K562 (cell line): ENCODE data around the gene ZNF74. TPM values are rescaled to one million over a fixed set of nuclear protein-coding genes. Genes with fewer than 3 reads are reported as not detected.

Experiments used
- BRD4 ChIP-seq: fragments of 200-600 bp; sonication (generic); IDR thresholded peaks from 2 replicates; pipeline ENCODE4 v1.6.1; 2017; ENCODE audit warnings: inconsistent platforms
- CBX5 ChIP-seq: IDR thresholded peaks from 2 replicates; pipeline ENCODE4 v1.6.1; 2014; ENCODE audit warnings: low read depth, borderline replicate concordance
- DIDO1 ChIP-seq: fragments of 450-650 bp; IDR thresholded peaks from 2 replicates; pipeline ENCODE4 v1.6.1; 2016; ENCODE audit warnings: low read depth, missing biosample characterization, missing genetic modification characterization
- GABPA ChIP-seq: fragments of 200-800 bp; sonication (Bioruptor generic); conservative IDR thresholded peaks from 2 replicates; pipeline ENCODE4 v1.6.1; 2016; ENCODE audit warnings: low read depth, missing genetic modification characterization, missing compliant biosample characterization
- GABPB1 ChIP-seq: sonication (generic); formaldehyde crosslinking; IDR thresholded peaks from 2 replicates; pipeline ENCODE4 v1.8.0; 2022; ENCODE audit warnings: mild to moderate bottlenecking, missing genetic modification reagents
- GTF2F1 ChIP-seq: IDR thresholded peaks from 2 replicates; pipeline ENCODE4 v1.6.1; 2011; ENCODE audit warnings: low read depth, low read length, improper control_type of control experiment
- HDAC2 ChIP-seq: fragments of 450-650 bp; IDR thresholded peaks from 2 replicates; pipeline ENCODE4 v1.6.1; 2016; ENCODE audit warnings: mild to moderate bottlenecking
- HES1 ChIP-seq: fragments of 450-650 bp; IDR thresholded peaks from 2 replicates; pipeline ENCODE4 v1.6.1; 2016; ENCODE audit warnings: low read depth, mild to moderate bottlenecking, moderate library complexity
- KAT2B ChIP-seq: IDR thresholded peaks from one replicate; pipeline ENCODE4 v1.6.1; 2012; ENCODE audit warnings: low read depth, mild to moderate bottlenecking, control low read depth, inconsistent platforms, low read length, moderate library complexity
- MIER1 ChIP-seq: fragments of 450-650 bp; IDR thresholded peaks from 2 replicates; pipeline ENCODE4 v1.6.1; 2016; ENCODE audit warnings: antibody characterized with exemption, mild to moderate bottlenecking, low read depth
- NFYB ChIP-seq: IDR thresholded peaks from 2 replicates; pipeline ENCODE4 v1.6.1; 2011; ENCODE audit warnings: mild to moderate bottlenecking, moderate library complexity; ENCODE audit not compliant: insufficient read length; ENCODE audit errors: extremely low read depth
- RBBP5 ChIP-seq: fragments of 200-600 bp; sonication (generic); IDR thresholded peaks from 2 replicates; pipeline ENCODE4 v1.6.1; 2012; ENCODE audit warnings: borderline replicate concordance, mild to moderate bottlenecking, low read length, control low read depth, inconsistent platforms; ENCODE audit not compliant: insufficient read depth, poor library complexity, severe bottlenecking
- RCOR1 ChIP-seq, 2 experiments: IDR thresholded peaks; 2 replicates each; pipeline ENCODE4 v1.6.1; 2012; ENCODE audit warnings: low read depth in 2 of 2, low read length in 2 of 2, borderline replicate concordance in 1 of 2, improper control_type of control experiment in 1 of 2
- SAFB ChIP-seq: fragments of 200-400 bp; formaldehyde crosslinking; IDR thresholded peaks from 2 replicates; pipeline ENCODE4 v1.6.1; 2017; ENCODE audit warnings: low read depth, low read length, borderline replicate concordance
- SLC30A9 ChIP-seq: fragments of 250-450 bp; sonication (Bioruptor Pico); IDR thresholded peaks from 2 replicates; pipeline ENCODE4 v1.8.0; 2022; ENCODE audit warnings: mild to moderate bottlenecking, moderate library complexity
- SNRNP70 ChIP-seq: fragments of 200-400 bp; formaldehyde crosslinking; optimal IDR thresholded peaks from 2 replicates; pipeline ENCODE3; 2017; ENCODE audit warnings: low read depth, low read length
- SP1 ChIP-seq: sonication (generic); formaldehyde crosslinking; IDR thresholded peaks from 2 replicates; pipeline ENCODE4 v1.8.1; 2022; ENCODE audit warnings: mild to moderate bottlenecking, missing genetic modification reagents
- STAG1 ChIP-seq: sonication (generic); formaldehyde crosslinking; IDR thresholded peaks from 2 replicates; pipeline ENCODE4 v1.5.0; 2020; ENCODE audit warnings: missing genetic modification reagents, borderline replicate concordance
- TSC22D4 ChIP-seq: fragments of 450-650 bp; IDR thresholded peaks from 2 replicates; pipeline ENCODE4 v1.6.1; 2016; ENCODE audit warnings: missing genetic modification characterization, missing biosample characterization, control low read depth
- ZBTB11 ChIP-seq, 3 experiments: fragments of 200-800 bp in 1 of 3; fragments of 250-450 bp in 1 of 3; fragments of 450-650 bp in 1 of 3; sonication (Bioruptor Pico) in 1 of 3; sonication (Bioruptor generic) in 1 of 3; formaldehyde crosslinking in 1 of 3; IDR thresholded peaks; 2 replicates each; pipeline versions ENCODE4 v1.6.1 to v1.8.0; 2016 to 2022; ENCODE audit warnings: mild to moderate bottlenecking in 2 of 3, missing genetic modification characterization in 2 of 3, missing compliant biosample characterization in 1 of 3, moderate library complexity in 1 of 3
- ZBTB9 ChIP-seq: fragments of 450-650 bp; formaldehyde crosslinking; IDR thresholded peaks from 2 replicates; pipeline ENCODE4 v1.4.0; 2020; ENCODE audit warnings: mild to moderate bottlenecking, moderate library complexity
- ZNF124 ChIP-seq: sonication (generic); formaldehyde crosslinking; IDR thresholded peaks from 2 replicates; pipeline ENCODE4 v1.8.1; 2022; ENCODE audit warnings: missing genetic modification reagents
- ZNF175 ChIP-seq: fragments of 200-800 bp; sonication (Bioruptor generic); IDR thresholded peaks from 2 replicates; pipeline ENCODE4 v1.6.1; 2016; ENCODE audit warnings: low read depth, mild to moderate bottlenecking, missing genetic modification characterization, missing compliant biosample characterization
- ZNF311 ChIP-seq: fragments of 250-450 bp; sonication (Bioruptor Pico); IDR thresholded peaks from 2 replicates; pipeline ENCODE4 v1.4.0; 2020; ENCODE audit warnings: mild to moderate bottlenecking, moderate library complexity
- ZNF408 ChIP-seq: fragments of 250-450 bp; sonication (Bioruptor Pico); IDR thresholded peaks from 2 replicates; pipeline ENCODE4 v1.4.0; 2020; ENCODE audit warnings: low read depth, mild to moderate bottlenecking, moderate library complexity
- ZNF780A ChIP-seq: fragments of 250-450 bp; sonication (Bioruptor Pico); IDR thresholded peaks from 2 replicates; pipeline ENCODE4 v1.5.0; 2021; ENCODE audit warnings: mild to moderate bottlenecking
- polyA plus RNA-seq, 8 experiments: library from polyadenylated mRNA; depleted of rRNA in 4 of 8; stranded (reverse) in 5 of 8; unstranded in 3 of 8; fragments of >200 nt; fragmentation: Nextera tagmentation in 2 of 8; fragmentation: Illumina TruSeq in 1 of 8; extraction: Ambion mirVana in 2 of 8; extraction: Trizol in 1 of 8; gene quantifications; 2 replicates each; pipeline versions ENCODE4 v1.2.1 to v1.2.3, GENCODE V29; 2011 to 2014; ENCODE audit warnings: inconsistent platforms in 1 of 8, missing spikeins in 1 of 8
- total RNA-seq, 7 experiments: library from RNA; depleted of rRNA in 6 of 7; stranded (reverse); fragments of >200 nt in 6 of 7; fragmentation: Illumina TruSeq in 2 of 7; extraction: Trizol in 2 of 7; gene quantifications; 2 replicates each; pipeline versions ENCODE4 v1.2.1 to v1.2.3, GENCODE V29; 2011 to 2021; ENCODE audit warnings: low replicate concordance in 1 of 7

ZNF74 gene
- total and polyA plus RNA-seq, 9 of the 15 experiments (the other 6 are each of a cell fraction or from before 2014, with no cell fraction given), result 2.4 to 53.5 (median 31.5) TPM

DNA sequence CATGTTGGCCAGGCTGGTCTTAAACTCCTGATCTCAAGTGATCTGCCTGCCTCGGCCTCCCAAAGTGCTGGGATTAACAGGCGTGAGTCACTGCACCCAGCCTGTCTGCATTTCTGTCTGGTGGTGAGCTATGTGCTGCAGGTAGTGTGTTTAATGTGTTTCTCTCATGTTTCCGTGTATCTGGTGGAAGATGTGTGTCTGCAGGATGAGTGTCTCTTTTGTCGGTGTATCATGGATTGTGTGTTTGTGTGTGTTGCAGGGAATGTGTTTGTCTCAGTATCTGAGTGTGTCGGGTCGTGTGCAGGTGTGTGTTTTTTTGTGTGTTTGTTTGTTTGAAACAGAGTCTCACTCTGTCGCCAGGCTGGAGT is 27.5 kb downstream of the ZNF74 start (continued):
- TF ChIP-seq ZBTB11 (CRISPR knock-in tag; IDR thresholded peaks at IDR 0.05) (no peak), TSC22D4 (tag) (0 out of 2 replicates have a peak, but pooled peaks have one; percentile 70), CBX5 (no peak), RBBP5 (no peak), ZNF780A (no peak), SAFB (no peak), ZNF124 (0 out of 2 replicates have a peak, but pooled peaks have one; percentile 11), BRD4 (no peak), STAG1 (CRISPR knock-in tag) (no peak), ZBTB9 (CRISPR knock-in tag) (no peak), HDAC2 (no peak), SNRNP70 (no peak), ZNF408 (CRISPR knock-in tag) (no peak), KAT2B (no peak), RCOR1 (IDR thresholded peaks at IDR 0.05; ENCODE audit: borderline replicate concordance in 1 of 2, low read depth in 2 of 2, low read length in 2 of 2) (no peak), MIER1 (peak; percentile 42; the same call in 1 of the 2 replicates), SLC30A9 (no peak), GTF2F1 (no peak), SP1 (CRISPR knock-in tag) (no peak), GABPB1 (CRISPR knock-in tag) (no peak), ZNF175 (CRISPR knock-in tag) (no peak), ZNF311 (CRISPR knock-in tag) (no peak), HES1 (no peak), GABPA (tag) (no peak), NFYB (no peak), DIDO1 (tag) (no peak)
